GM18498 (cell line): ENCODE data around the gene TRAPPC14.
A peak's percentile ranks its signal among the peaks of the same experiment; 100 is the strongest.

Experiments used
- ATAC-seq: cut with Tn5 transposase; IDR thresholded peaks from one replicate; pipeline ENCODE4 v1.9.1; 2021; ENCODE audit warnings: mild to moderate bottlenecking, moderate library complexity; ENCODE audit not compliant: unreplicated experiment

Gene TRAPPC14

GRCh38 chr7:100126931-100127865 lies 31.3 kb downstream of the TRAPPC14 start, which contains the start of gene MBLAC1:
Gene MBLAC1, plus strand, starts transcription at chr7:100126967. Its CDS starts 429 bp downstream, at chr7:100127396.
- peak; percentile 69 for ATAC-seq

- peak; percentile 24 for ATAC-seq
Observed at GRCh38 chr7:100126239-100126930, 32.1 kb downstream of the TRAPPC14 start.

GRCh38 chr7:100124301-100125230 lies 34.0 kb downstream of the TRAPPC14 start:
- ATAC-seq, result no peak

- ATAC-seq, result no peak
Observed at GRCh38 chr7:100122568-100122967, 36.0 kb downstream of the TRAPPC14 start.

- no peak for ATAC-seq
Observed at GRCh38 chr7:100122067-100122466, 36.5 kb downstream of the TRAPPC14 start.

- no peak for ATAC-seq
Observed at GRCh38 chr7:100120733-100121036, 37.8 kb downstream of the TRAPPC14 start.

- peak; percentile 27 for ATAC-seq
Observed at GRCh38 chr7:100119970-100120732, 38.4 kb downstream of the TRAPPC14 start.

- ATAC-seq, result peak; percentile 72
Observed at GRCh38 chr7:100119072-100119969, 39.2 kb downstream of the TRAPPC14 start, which contains the start of the genes CNPY4 and TAF6. Gene CNPY4, plus strand, starts transcription at chr7:100119634. Its CDS starts 111 bp downstream, at chr7:100119745. Gene TAF6, minus strand, starts transcription at chr7:100119358. Its CDS starts 5,149 bp downstream, at chr7:100114209.

GRCh38 chr7:100118388-100119071 lies 40.0 kb downstream of the TRAPPC14 start:
- no peak for ATAC-seq

- no peak for ATAC-seq
Observed at GRCh38 chr7:100115026-100115425, 43.5 kb downstream of the TRAPPC14 start.

- no peak for ATAC-seq
Observed at GRCh38 chr7:100111914-100112313, 46.6 kb downstream of the TRAPPC14 start.

GRCh38 chr7:100111156-100111555 lies 47.4 kb downstream of the TRAPPC14 start:
- no peak for ATAC-seq

GRCh38 chr7:100109521-100110163 lies 48.9 kb downstream of the TRAPPC14 start:
- no peak for ATAC-seq

GRCh38 chr7:100107890-100108289 lies 50.6 kb downstream of the TRAPPC14 start:
- no peak for ATAC-seq

GRCh38 chr7:100107125-100107737 lies 51.3 kb downstream of the TRAPPC14 start:
- ATAC-seq, result no peak

- no peak for ATAC-seq
Observed at GRCh38 chr7:100106633-100107032, 51.9 kb downstream of the TRAPPC14 start.

- ATAC-seq, result no peak
Observed at GRCh38 chr7:100105534-100105933, 53.0 kb downstream of the TRAPPC14 start.
